ENCODE results near the gene BRWD1.
A peak's percentile ranks its signal among the peaks of the same experiment; 100 is the strongest.

The BRWD1 gene

GRCh38 chr21:39317134-39318090, 4.0 kb upstream of the BRWD1 start:
- no peak for DNase-seq (ENCODE audit: low spot score)
- no peak for TF ChIP-seq CTCF (IDR thresholded peaks at IDR 0.05; ENCODE audit: extremely low read depth, missing control alignments)

DNA sequence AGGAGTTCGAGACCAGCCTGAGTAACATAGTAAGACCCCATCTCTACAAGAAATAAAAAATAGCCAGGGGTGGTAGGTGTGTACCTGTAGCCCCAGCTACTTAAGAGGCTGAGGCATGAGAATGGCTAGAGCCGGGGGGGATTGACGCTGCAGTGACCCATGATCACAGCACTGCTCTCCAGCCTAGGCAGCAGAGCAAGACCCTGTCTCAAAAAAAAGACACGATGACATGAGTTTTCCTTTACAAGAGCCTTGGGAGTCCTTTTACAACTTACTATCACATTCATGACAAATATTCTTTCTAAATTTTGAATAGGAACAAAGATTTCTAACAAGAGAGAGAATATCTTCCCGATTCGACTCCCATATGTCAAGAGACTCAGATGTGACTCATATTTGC, 3.3 kb upstream of the BRWD1 start:
- DNase-seq (ENCODE audit: low spot score): no peak
- TF ChIP-seq CTCF (IDR thresholded peaks at IDR 0.05; ENCODE audit: extremely low read depth, missing control alignments): no peak

DNA sequence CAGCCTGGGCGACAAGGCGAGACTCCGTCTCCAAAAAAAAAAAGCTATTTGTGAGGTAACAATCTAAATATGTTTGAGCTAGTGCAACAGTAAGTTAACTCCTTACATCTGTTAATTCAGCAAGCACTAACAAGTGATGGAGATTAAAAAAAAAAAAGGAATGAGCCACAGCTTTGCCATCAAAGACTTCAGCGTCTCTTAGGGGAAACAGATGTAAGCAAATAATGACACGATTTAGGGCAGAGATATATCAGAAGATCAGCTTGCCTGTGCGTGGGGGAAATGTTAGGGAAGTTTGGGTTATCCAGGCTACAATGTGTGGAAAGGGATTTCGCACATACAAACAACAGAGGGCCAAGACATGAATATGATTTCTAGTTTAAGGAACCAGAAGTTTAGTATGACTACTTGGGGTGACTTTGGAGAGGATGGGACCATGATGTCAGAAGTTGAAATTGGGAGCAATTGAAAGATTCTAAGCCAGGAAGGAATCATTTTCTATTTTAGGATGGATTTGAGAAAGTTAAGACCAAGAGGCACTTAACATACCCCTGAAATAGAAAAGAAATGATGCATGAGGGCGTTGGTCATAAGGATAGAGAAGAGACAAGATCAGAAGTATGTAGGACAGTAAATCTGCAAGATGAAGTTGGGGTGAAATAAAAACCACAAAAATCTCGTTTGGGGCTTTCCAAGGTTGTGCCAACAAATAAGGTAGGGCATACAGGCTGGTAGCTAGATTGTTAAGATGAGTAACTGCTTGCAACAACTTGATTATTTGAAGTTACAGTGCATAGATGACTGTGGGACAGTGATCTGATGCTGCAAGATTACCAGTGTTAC, 2.4 kb upstream of the BRWD1 start:
- TF ChIP-seq CTCF (IDR thresholded peaks at IDR 0.05; ENCODE audit: extremely low read depth, missing control alignments): no peak
- no peak for DNase-seq (ENCODE audit: low spot score)

DNA sequence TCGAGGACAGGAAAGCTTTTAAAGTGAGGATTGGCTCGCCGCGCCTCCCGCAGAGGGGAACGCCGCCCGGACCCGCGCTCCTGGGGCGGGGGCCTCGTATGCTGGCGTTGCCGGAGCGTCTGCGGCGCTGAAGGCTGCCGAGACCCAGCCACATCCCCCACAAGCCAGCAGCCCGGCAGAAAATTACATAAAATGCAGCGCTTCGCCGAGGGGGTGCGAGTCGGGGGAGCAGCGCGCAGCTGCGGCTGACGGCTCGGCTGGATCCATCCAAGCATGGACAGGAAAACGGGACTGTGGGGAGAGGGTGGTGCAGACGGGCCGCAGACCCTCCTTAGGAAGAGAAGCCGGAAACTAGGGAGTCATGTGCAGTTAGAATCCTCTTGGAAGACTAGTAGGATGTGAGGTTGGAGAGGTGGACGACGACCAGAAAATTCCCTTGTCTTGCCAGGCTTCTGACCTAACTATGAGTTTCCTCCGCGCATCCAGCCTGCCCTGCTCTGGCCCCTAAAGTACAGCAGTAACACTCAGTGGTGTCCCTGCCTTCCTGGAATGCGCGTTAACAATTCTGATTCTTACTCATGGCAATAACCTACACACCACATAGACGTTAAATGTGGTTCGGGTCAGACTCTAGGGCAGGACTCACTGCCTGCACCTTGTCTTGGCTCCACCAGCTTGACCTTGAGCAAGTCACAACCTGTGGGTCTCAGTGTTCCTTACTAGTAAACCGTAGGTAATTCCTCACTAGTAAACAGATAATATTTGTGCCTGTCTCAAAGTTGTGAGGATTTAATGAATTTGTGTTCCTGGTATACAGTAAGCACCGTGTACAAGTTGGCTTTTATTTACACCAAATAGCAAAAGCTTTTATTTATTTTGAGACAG, 953 bp upstream of the BRWD1 start:
- peak; percentile 34 for DNase-seq (ENCODE audit: low spot score)
- no peak for TF ChIP-seq CTCF (IDR thresholded peaks at IDR 0.05; ENCODE audit: extremely low read depth, missing control alignments)

DNA sequence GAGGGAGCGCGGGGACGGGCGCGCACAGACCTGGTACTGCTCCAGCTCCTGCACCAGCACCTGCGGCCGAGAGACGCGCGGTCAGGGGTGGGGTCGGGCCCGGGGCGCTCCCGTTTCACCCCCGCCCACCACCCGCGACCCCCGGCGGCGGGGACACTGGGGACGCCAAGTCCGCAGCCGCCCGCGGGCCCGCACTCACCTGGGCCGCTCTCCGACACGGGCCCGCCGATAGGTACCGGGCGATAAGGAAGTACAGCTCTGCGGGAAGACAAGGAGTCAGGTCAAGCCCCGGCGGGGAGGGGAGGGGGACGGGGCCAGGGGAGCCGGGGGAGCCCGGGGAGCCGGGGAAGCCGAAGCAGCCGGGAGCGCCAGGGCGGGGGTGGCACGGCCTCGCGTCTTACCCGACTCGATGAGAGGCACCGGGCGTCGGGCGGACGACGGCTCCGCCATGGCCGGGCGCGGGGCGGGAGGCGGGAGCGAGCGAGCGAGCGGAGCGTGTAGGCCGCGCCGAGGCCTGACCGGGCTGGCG, 326 bp downstream of the BRWD1 start:
- TF ChIP-seq CTCF (IDR thresholded peaks at IDR 0.05; ENCODE audit: extremely low read depth, missing control alignments): no peak
- no peak for DNase-seq (ENCODE audit: low spot score)

DNA sequence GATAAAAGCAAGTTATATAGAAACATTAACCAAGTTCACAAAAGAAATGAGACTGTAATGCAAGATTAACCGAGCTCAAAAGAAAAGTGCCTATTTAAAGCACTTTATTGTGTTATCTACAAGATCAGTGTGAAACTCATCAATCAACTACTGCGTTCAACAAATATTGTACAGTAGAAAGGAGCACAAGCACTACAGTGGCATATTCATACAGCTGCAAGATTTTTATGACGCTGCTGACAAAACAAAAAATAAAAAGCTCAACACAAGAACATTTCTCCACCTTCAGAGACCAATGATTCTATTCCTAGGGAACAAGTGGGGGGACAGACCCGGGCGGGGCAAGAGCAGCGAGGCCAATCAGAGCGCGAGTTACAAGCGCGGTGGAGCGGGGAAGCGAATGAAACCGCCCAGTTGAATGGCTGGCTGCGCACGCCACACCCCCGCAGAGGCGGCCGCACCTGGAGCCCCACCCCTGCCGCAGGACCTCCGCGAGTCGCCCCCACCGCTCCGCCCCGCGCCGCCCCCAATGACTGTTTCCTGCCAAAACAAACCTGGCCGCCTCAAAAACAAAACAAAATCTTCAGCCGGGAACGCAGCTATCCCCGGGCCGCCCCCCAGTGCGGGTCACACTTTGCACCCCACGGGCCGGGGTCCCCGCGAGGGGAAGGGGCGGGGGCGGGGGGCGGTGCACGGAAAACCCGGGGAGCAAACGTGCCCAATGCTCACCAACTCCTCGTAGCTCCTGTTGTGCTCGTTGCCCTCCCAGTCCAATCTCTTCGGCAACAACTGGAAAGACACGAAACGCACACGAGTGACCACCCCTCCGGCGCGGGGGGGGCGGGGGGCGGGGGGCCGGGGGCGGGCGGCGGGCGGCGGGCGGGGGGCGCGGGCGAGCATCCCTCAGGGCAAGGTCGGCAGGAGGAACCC, 1.1 kb downstream of the BRWD1 start:
- DNase-seq (ENCODE audit: low spot score): peak; percentile 99

More for the DNA sequence above, 1.1 kb downstream of the BRWD1 start:
- no peak for TF ChIP-seq CTCF (IDR thresholded peaks at IDR 0.05; ENCODE audit: extremely low read depth, missing control alignments)
